Heart left ventricle (tissue), 13 donors: ENCODE results near the gene FBLN2.

ENCODE experiments used
- POLR2A ChIP-seq, 2 donors: fragments of 450-650 bp; IDR thresholded peaks; one replicate each; pipeline ENCODE4 v1.6.1; 2017; ENCODE audit warnings: antibody characterized with exemption in 2 of 2, mild to moderate bottlenecking in 2 of 2, moderate library complexity in 2 of 2
- TF ChIP-seq, protein P1 (sequence below), 12 donors: fragments of 200-600 bp; sonication (generic) in 4 of 12; IDR thresholded peaks; one replicate each; pipeline versions ENCODE4 v1.5.0 to v1.8.0; 2018 to 2022; ENCODE audit warnings: antibody characterized with exemption in 12 of 12, mild to moderate bottlenecking in 5 of 12
- donor health status: ischemic (EF 13 %, LVEDD 7.1; RV severe dilation, severe dysfunction).
- donor health status: DM: no; HTN: yes; CAD: no.
- donor health status: DM: no; HTN: no; CAD: no.
- donor health status: ischemic (EF 25% LVEDD 6.9; RV normal size, moderate dysfunction).
- donor health status: ischemic (EF 25% LVEDD 5.7; RV mildly dilated, moderate dysfunction).
- donor health status: ischemic (EF 35%, LVEDD 5.7; RV mildly dilated, moderate dysfunction).
- donor health status: nonischemic (EF 11% LVEDD 7.7; RV severe dilation, severe dysfunction).
- donor health status: DM: yes; HTN: yes; CAD: no.
- donor health status: PGD.
- donor health status: ischemic (EF 29% LVEDD 5.4; RV normal size, mild dysfunction).
- donor health status: nonischemic (EF 23%, LVEDD 6.1; RV moderate dilation, normal function).

DNA sequence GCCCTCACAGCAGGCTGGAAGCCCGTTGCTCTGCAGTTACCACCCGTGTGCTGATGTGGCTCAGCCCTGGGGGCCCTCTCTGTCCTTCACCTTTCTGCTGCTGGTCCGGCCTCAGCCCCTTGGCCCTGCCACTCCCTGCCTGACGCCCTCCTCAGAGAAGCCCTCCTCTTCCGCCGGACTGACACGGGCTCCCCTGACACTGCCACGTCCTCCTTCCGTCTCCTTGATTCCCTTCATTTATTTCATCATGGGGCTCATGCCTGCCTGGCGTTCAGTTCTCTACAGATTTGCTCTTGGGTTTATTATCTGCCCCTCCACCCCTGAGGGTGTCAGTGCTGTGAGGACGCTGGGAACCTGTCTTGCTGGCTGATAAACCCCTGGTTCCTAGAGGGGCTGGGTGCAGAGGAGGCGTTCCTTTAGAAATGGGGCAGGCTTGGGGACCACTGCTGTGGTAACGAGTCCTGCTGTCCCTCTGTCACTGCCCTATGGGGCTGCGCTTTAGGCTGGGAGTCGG lies 19.6 kb downstream of the FBLN2 start:
- TF ChIP-seq, protein P1, sequence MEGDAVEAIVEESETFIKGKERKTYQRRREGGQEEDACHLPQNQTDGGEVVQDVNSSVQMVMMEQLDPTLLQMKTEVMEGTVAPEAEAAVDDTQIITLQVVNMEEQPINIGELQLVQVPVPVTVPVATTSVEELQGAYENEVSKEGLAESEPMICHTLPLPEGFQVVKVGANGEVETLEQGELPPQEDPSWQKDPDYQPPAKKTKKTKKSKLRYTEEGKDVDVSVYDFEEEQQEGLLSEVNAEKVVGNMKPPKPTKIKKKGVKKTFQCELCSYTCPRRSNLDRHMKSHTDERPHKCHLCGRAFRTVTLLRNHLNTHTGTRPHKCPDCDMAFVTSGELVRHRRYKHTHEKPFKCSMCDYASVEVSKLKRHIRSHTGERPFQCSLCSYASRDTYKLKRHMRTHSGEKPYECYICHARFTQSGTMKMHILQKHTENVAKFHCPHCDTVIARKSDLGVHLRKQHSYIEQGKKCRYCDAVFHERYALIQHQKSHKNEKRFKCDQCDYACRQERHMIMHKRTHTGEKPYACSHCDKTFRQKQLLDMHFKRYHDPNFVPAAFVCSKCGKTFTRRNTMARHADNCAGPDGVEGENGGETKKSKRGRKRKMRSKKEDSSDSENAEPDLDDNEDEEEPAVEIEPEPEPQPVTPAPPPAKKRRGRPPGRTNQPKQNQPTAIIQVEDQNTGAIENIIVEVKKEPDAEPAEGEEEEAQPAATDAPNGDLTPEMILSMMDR (IDR thresholded peaks at IDR 0.05): no peak
- TF ChIP-seq POLR2A (IDR thresholded peaks at IDR 0.05): no peak
